Measurements from ENCODE around the gene FAM227B.
"Not testable (repeated sequence)": the region's sequence is repeated elsewhere in the genome, so short reads cannot be mapped to it uniquely, and the experiment has no call there.

The FAM227B gene

DNA sequence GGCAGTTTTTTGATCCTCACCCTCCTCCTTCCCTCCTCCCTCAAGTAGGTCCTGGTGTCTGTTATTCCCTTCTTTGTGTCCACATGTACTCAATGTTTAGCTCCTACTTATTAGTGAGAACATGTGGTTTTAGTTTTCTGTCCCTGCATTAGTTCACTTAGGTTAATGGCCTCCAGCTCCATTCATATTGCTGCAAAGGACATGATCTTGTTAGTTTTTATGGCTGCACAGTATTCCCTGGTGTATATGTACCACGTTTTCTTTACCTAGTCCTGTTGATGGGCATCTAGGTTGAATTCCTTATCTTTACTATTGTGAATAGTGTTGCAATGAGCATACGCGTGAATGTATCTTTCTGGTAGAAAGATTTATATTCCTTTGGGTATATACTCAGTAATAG, 259.2 kb downstream of the FAM227B start:
- DNase-seq, result no peak

DNA sequence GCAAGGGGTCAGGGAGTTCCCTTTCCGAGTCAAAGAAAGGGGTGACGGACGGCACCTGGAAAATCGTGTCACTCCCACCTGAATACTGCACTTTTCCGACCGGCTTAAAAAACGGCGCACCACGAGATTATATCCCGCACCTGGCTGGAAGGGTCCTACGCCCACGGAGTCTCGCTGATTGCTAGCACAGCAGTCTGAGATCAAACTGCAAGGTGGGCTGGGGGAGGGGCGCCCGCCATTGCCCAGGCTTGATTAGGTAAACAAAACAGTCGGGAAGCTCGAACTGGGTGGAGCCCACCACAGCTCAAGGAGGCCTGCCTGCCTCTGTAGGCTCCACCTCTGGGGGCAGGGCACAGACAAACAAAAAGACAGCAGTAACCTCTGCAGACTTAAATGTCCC, 266.2 kb downstream of the FAM227B start:
- not testable (repeated sequence) for DNase-seq

DNA sequence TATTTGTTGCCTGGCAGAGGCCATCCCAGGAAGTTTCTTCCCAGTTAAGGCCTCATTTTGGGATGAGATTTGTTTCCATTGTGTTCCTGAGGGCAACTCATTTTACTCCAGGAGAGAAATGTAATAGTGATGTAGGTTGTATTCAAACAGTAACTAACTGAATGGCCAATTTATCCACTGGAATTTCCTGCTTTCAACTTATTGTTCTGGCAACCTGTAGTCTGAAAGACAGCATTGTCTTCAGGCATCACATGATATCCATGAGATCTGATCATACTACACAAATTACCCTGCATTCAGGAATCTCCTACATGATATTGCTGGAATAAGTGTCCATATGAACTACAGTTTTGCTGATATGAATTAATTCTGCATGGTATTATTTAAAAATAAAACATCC, 277.1 kb downstream of the FAM227B start:
- DNase-seq, result no peak

DNA sequence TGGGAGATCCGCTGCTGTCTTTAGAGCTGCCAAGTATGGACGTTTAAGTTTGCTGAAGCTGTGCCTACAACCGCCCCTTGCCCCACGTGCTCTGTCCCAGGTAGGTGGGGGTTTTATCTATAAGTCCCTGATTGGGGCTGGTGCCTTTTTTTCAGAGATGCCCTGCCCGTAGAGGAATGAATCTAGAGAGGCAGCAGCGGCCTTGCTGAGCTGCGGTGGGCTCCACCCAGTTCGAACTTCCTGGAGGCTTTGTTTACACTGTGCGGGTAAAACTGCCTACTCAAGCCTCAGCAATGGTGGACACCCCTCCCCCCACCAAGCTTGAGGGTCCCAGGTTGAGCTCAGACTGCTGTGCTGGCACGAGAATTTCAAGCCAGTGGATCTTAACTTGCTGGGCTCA, 281.0 kb downstream of the FAM227B start:
- no peak for DNase-seq

DNA sequence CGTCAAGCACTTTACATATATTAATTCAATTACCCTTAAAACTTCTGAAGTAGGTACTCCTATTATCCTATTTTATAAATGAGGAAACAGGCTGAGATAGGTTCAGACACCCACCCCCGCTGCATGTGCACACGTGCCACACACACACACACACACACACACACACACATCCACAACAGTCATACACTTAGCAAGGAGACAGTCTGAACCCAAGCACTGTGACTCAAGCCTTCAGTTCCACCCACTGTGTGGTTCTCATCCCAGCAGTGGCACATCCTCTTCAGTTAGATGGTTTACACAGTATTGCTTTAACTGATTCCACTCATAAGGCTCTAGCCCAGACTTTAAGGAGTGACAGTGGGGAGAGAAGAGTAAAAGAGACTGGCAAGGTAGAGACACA, 288.7 kb downstream of the FAM227B start:
- no peak for DNase-seq

DNA sequence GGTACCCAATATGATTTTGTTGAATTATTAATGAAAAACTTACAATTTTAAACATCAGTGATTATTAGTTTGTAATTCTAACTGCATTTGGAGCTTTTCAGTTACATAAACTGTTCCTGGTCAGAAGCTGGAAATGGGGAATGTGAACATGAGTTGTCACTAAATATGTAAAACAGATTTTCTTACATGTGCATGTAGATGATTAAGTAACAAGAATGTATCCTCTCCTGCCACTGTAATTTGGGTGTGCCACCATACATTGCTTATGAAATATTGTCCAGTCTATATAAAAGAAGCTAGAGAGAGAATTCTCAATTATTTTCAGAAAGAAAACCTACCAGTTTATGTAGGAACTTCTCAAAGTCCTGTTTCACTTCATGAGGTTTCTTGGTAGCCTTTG, 289.2 kb downstream of the FAM227B start:
- DNase-seq, result no peak

DNA sequence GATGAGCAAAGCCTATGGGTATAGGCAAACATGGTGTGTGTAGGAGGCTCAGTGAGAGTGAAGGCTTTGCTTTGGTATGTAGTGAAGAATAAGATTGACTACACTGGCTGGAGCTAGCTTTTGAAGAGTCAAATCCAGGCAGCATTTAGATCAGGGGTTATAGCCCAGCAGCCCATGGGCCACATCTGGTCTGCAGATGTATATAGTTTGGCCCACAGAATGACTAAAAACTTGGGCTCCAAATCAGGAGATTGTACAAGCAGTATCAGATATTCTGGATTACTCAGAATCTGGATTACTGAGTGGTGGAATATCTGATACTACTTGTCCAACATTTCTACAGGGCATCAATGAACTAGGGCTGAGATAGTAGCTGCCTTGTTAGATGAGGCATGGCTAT, 290.5 kb downstream of the FAM227B start:
- no peak for DNase-seq

DNA sequence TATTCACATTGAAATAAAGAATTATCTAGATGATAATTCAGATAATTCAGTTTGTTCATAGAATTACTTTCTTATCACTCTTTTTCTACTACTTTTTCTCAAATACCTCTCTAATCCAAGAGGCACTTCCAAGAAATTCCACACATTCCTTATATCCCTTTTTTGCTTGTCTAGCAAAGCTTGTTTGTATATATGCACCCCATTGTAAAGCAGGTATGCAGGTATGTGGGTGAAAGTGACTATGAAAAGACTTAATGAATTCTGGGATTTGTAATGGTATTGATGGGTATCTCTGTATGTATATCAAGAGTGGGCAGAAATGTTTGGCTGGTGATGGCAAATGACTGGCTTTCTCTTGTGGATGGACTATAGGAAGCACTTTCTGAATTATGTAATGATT, 291.7 kb downstream of the FAM227B start:
- no peak for DNase-seq

DNA sequence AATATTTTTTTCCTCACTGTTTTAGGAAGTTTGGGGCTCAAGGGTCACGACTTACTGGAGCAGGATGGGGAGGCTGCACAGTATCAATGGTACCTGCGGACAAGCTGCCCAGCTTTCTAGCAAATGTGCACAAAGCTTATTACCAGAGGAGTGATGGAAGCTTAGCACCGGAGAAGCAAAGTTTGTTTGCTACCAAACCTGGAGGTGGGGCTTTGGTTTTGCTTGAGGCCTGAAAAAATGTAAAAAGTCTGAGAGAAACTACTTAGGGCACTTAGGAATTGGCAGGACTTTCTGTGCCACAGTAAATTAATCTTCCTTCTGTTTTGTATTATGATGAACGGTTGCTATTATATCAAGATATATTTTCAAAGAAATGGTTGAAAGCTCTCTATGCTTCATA, 292.7 kb downstream of the FAM227B start:
- DNase-seq, result no peak

DNA sequence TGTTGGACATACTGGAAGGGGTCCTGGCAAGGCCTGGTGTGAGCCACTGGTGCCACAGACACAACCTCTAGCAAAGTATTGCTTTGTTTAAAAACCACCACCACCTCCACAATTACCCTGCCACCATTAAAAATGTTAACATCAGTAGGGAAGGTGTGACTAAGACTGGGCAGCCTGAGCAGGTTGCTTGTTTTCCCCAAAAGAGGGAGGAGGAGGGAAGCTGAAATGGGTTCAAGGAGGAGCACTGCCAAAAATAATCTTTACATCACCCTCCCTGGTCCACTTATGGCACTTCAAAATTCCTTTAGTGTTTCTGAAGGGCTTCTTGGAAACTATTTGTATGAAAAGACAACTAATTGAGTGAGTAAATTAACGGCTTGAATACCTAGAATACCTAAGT, 297.4 kb downstream of the FAM227B start:
- DNase-seq, result no peak

DNA sequence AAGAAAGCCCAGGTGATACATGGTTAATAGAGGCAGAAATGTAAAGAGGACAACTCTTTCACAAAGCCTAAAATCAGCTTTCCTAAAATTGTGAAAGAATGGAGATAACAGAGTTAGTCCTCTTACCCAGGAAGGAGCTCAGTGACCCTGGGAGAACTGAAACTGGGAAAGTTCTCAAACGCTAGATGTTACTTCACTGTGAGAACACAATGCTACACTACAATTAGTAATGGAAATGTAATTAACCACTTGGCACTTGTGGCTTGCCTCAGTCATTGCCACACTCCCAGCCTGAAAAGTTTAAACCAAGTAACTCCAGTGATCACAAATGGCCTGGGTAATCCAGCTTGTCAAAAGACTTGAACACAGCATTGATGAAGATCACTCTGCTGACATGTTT, 300.3 kb downstream of the FAM227B start:
- DNase-seq, result no peak

DNA sequence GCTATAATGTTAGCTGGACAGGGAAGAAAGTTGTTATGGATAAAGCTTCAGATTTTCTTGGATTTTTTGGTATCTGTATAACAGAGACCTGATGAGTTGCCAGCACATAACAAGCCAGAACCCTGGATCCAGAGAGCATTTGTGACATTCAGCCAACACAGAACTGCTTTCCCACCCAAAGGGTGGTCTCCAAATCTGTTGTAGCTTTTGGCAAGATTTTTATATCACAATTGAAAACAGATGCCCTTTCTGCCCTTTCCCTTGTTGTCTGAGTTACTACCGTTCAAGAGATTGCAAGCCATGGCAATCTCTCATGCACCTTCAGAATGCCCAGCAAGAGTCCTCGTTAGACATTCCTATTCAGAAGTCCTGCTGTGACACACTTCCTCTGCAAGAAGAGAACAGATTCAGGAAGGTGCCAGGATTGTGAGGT, 305.2 kb downstream of the FAM227B start:
- DNase-seq, result peak; percentile 63

DNA sequence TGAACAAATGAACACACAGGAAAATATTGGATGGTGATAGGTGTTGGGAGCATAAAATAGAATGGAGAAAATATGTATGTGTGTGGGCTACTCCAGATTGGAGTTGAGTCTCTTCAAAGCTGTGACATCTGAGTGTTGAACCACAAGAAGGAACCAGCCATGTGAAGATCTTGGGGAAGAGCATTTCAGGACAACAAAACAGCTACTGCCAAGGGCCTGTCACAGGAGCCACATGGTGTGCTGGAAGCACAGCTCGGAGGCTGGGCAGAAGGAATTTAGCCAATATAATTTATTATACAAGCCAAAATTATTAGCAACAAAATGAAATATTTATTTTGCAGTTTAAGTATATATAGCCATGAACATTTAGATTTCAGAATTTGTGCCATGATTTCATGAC, 305.9 kb downstream of the FAM227B start:
- peak; percentile 41 for DNase-seq

DNA sequence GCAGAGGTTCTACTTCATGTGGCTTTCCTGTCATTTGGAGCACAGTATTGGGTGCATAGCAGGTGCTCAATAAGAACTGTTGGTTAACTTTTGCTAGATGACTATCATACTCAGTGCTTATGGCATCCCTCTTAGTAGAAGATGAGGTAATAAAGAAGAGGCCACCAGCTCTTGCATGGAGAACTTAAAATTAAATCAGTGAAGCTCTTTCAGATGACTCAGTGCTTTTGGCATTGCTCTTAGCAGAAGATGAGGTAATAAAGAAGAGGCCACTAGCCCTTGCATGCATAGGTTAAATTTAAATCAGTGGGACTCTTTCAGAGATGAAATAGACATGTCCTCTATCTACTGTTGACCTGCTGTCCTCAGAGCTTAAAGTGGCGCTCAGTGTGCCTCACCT, 307.0 kb downstream of the FAM227B start:
- DNase-seq, result no peak

DNA sequence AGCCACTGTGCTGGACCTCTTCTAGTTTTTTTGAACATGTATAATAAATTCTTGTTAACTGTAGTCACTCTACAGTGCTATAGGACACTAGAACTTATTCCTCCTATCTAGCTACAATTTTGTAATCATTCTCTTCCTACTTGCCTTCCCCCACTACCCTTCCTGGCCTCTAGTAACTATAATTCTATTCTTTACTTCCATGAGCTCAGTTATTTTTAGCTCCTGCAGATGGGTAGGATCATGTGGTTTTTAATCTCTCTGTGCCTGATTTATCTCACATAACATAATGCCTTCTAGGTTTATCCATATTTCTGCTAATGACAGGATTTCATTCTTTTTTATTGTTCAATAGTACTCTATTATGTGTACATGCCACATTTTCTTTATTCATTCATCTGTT, 310.7 kb downstream of the FAM227B start:
- peak; percentile 50 for DNase-seq

DNA sequence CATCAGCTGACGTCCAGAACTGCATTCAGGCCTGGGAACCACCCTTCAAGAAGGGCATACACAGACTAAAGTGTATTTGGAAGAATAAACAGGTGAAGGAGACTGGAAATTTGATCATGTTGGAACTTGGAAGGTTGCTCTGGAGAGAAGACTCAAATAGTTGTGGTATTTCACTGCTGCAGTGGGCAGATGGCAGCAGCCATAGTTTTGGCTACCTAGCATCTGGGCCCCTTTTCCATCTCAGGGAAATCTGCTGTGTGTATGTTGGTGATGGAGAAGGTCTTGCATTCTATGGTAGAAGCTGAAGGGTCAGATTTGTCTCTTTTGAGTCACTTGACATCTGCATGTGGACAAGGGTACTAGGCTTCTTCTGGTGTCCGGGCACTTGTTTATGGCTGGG, 311.9 kb downstream of the FAM227B start:
- DNase-seq, result no peak

DNA sequence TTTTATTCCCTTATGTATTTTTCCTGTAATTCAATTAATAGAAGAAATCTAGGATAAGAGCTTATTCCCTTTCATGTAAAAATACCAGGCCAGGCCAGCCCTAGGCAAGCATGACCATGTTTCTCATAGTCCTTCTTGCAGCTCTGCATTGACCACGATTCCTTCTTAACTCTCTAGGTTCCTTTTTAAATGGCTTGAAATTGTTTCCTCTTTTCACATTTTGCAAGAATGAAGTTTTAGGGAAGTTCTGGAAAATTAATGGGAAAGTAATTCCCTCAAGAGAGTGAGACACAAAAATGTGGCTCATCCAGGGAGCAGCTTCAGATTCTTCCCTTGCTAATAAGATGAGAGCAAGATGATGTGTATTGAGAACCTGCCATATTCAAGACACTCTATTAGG, 314.1 kb downstream of the FAM227B start:
- no peak for DNase-seq

DNA sequence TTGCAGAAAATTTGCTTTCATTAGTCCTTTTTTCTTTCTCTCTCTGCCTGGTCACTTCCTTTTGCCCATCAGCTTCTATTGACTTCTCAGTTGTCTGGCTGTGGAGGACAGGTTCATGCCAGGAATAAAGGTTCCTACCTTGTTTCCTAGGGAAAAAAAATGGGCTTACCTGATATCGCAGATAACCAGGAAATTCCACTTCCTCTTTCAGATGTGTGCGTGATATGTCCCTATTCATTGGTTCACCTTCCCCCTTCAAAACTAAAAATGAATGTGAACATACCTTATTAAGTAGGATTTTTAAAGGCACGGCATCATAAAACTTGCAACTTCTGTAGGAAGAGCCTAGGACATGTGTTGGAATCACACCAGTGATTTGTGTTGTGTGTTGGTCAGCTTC, 317.6 kb downstream of the FAM227B start:
- no peak for DNase-seq

DNA sequence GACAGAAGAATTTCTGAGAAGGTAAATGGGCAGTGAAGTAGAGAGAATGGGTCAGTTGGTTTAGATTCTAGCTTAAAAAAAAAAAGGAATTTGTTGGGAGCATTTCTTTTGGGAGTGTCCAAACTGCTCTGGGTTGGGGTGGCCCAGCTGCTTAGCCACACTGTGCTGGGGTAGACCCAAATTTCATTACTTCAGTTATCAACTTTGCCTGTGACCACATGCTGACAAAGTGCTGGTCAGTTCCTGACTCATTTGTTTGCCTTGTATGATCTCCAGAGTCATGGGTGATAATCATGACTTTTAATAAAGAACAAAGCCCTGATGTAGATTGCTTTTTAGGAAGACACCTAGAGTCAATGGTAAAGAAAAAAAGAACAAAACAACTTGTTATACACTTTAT, 319.1 kb downstream of the FAM227B start:
- DNase-seq, result no peak

DNA sequence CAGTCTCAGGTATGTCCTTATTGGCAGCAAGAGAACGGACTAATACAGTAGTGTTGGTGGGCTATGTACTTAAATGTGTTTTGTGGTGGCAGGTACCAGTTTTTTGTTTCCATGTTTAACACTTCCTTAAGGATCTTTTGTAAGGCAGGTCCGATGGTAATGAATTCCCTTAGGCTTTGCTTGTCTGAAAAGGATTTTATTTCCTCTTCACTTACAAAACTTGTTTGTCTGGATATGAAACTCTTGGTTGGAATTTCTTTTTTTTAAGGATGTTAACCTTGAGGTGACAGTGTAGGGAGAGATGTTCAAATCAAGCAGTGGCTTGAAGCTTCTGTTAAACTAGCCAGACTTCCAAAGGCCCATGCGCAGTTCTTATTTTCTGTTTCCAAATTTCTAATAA, 319.8 kb downstream of the FAM227B start:
- DNase-seq, result no peak

DNA sequence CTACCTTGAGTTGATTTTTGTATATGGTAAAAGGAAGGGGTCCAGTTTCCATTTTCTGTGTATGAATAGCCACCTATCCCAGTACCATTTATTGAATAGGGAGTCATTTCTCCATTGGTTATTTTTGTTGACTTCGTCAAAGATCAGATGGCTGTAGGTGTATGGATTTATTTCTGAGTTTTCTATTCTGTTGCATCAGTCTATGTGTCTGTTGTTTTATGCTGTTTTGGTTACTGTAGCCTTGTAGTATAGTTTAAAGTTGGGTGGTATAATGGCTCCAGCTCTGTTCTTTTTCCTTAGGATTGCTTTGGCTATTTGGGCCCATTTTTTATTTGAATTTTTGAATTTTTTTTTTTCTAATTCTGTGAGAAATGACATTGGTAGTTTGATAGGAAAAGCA, 323.0 kb downstream of the FAM227B start:
- no peak for DNase-seq

DNA sequence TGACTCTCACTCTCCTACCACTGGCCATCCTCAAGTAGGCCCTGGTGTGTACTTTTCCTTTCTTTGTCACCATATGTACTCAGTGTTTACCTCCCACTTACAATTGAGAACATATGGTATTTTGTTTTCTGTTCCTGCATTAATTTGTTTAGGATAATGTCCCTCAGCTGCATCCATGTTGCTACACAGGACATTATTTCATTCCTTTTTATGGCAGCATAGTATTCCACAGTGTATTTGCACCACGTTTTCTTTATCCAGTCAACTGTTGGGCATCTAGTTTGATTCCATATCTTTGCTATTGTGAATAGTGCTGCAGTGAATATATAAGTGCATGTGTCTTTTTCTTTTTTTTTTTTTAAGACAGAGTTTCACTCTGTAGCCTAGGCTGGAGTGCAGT, 324.4 kb downstream of the FAM227B start:
- no peak for DNase-seq

DNA sequence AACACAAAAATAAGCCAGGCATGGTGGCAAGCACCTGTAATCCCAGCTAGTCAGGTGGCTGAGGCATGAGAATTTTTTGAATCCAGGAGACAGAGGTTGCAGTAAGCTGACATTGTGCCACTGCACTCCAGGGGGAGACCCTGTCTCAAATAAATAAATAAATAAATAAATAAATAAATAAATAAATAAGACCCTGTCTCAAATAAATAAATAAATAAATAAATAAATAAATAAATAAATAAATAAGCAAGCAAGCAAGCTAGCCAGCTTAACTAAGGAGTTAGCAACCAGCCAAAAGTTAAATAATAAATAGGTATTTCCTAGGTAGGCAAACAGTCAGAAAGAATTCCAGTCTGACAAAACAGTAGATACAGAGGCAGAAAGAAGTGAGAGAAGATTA, 326.7 kb downstream of the FAM227B start:
- no peak for DNase-seq

DNA sequence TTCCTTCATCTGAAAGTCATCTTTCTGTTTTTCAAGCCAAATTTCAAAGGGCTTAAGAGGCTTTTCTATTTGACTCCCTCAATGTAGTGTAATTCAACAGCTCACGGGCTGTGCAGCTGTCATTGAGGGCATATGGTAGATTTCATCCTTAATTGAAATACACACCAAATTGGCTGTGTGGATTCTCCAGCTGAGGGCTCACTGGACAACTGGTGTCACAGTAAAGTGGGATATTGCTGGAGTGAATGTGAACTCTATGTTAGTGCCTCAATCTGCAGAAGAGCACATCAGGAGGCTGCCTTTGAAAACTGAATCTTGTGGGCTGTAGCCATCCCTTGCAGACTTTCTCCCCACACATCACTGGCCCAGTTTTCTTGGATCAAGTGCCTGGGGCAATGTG, 330.4 kb downstream of the FAM227B start:
- DNase-seq, result peak; percentile 70

DNA sequence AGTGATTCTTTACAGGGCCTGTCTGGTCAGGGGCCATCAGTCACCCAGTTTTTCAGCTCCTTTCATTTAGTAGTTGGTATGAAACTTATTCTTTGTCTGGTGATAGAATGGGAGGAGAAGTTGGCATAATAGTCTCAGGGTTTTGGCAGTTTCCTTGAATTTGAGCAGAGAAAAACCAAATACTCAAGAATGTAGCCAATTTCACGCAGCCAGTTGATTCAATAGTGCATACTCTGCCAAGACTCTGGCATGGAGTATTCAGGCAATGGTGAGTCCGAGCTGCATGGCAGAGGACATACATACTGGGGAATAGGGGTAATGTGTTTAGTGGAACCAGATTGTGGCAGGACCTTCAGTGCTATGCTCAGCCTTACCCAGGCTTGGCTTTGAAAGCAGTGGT, 332.2 kb downstream of the FAM227B start:
- no peak for DNase-seq

DNA sequence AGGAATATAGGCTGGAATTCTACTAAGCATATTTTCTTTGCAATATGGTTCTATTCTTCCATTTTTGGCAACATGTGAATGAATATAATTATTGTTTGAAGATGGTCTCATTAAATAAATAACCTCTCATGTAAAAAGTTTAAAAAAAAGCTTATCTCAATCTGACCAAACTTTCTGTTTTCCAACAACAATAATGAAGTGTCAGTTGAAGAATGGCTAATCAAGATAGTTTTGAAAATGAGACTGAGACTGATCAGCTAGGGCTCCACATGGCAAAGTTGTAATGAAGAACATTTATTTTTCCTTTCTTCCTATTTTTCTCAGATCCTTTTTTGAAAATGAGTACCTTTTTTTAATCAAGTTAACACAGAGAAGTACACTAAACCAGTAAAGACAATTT, 333.1 kb downstream of the FAM227B start:
- DNase-seq, result no peak
